NCI-H187 (cell line): Measurements from ENCODE around the gene PABPN1.
"Not testable (repeated sequence)": the region's sequence is repeated elsewhere in the genome, so short reads cannot be mapped to it uniquely, and the experiment has no call there.

Experiments used
- DNase-seq, 2 experiments: peaks; one replicate each; lab custom pipeline; 2025; lab: John Stamatoyannopoulos, UW

PABPN1 gene

DNA sequence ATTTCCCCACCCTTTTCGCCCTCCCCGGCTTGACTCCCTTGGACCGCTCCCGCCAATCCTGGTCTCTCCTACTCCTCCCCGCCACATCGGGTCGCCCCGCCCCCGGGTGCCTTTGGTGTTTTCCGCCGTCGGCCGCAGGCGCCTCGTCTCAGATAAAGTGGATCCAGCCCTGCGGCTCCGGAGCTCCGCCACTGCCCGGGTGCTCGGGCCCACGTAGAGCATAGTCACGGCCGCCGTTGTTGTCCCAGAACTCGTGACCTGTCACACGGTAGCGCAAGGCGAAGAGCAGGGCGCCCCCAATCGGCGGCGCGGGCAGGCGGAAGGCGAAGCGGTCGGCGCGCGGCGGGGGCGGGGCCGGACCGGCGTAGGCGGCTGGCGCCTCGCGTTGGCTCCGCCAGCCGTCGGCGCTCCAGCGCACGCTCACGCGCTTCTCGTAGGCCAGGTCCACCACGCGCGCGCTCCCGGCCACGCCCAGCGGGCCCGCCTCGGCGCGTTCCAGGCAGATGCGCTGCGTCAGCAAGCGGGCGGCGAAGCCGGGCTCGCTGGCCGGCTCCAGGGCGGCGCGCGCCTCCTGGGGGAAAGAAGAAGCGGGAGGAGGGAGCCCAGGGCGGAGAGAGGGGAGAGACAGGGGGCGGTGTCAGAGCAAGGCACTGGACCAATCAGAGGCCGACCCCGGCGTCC, 19.8 kb upstream of the PABPN1 start:
- peak; percentile 92 to 98 for DNase-seq

DNA sequence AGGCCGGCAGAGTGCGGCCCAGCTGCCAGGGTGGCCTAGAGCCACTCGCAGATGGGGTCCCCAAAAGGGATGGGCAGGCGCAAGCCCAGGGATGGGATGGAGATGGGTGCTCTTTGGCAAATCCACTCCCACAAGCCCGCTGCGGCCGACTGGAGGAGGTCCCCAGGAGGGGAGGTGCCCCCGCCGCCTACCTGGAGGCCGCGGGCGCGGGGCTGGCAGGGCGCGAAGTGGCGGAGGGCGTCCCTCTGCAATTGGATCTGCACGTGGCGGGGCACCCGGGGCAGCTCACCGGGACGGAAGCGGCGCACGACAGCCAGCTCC, 19.3 kb upstream of the PABPN1 start:
- peak in 1 of 2 experiments; percentile 78 for DNase-seq

DNA sequence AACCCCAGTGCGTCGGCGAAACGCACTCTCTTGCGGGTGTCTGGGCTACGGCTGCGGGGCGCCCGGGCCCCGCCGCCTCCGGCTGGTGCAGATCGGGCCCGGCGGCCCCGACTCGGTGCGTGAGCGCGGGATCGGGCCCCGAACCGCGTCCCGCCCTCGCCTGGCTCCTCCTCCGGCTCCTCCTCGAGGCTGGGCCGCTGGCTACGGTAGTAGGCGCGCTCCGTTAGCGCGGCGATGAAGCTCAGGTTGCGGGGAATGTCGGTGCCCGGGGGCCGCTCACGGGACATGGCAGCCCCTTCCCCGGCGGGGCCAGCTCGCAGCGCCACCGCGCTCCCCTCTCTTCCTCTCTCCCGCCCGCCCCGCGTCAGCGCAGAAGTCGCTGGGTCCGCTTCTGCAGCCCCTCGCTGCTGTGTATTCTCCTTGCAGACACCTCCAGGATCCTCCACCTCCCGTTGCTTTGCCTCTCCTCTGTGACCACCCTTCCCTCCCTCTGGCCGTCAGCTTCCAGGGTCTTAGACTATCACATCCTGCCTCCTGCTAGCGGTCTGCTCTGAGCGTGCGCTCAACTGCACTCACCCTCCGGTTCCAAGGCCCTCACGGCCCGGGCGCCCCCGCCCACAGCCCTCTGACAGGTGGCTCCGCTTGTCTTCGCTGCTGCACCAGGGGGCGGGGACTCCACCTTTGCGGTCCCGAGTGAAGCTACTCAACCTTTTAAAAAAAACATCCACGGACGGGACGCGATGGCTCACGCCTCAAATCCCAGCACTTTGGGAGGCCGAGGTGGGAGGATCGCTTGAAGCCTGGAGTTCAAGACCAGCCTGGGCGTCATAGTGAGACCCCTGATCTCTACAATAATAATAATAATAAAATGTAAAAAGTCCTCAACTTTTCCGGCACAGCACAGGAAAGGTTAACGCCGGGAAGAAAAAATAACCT, 18.7 kb upstream of the PABPN1 start, which contains the start of gene PPP1R3E:
Gene PPP1R3E (minus strand): TSS at position 570 of the 936 bp plus-strand sequence. CDS start 283 bp downstream, at position 287.
- peak; percentile 69 to 81 for DNase-seq

DNA sequence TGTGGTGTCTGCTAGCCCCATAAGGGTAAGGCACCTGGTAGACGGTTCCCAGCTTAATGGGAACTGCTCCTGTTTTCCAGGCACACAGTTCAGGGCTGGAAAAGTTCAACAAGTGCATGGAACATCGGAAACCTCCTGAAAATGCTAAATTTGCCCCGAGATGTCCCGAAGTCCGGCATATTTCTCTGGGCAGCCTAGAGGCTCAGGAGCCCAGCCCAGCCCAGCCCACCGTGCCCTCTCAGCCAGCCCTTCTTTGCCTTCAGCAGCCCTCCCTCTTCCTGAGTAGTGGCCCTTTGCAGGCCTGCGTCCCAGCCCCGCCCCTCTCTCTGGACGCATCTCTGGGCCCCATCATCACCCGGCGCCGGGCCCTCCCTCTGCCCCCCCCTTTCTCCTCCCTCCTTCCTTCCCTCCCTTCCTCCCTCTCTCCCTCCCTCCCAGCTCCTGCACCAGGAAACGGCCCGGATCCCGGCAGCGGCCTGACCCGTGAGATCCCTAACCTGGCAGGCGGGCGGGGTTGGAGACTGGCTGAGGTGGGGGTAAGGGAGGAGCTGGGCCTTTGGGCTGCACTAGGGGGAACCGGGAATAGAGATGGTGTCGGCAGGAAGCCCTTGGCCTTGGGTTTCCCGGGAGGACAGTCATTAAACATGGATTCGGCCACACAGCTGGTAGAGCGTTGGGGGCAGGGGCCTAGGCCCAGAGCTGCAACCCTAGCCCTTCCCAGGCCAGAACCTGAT, 14.7 kb upstream of the PABPN1 start, which contains the start of gene BCL2L2:
Gene BCL2L2 (plus strand): TSS at position 422 of the 734 bp plus-strand sequence. CDS start 935 bp downstream, outside the sequence.
- peak; percentile 84 to 92 for DNase-seq

DNA sequence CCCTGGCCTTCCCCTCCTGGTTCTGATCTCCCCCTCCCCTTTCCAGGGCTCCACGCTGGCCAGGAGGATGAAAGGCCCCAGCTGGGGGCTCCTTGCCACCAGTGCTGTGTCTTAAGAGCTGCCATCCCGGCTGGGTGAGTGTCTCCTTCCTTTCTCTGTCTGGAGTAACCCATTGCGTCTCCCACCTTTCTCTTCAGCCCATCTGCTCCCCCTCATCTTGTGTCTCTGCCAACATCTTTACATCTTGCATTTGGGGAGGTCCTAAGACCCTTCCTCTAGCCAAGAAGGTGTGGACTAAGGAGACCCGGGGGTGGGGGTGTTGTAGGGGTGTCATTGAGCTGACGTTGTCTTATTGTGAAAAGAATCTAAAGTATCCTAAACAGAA, 14.1 kb upstream of the PABPN1 start:
- no peak for DNase-seq

DNA sequence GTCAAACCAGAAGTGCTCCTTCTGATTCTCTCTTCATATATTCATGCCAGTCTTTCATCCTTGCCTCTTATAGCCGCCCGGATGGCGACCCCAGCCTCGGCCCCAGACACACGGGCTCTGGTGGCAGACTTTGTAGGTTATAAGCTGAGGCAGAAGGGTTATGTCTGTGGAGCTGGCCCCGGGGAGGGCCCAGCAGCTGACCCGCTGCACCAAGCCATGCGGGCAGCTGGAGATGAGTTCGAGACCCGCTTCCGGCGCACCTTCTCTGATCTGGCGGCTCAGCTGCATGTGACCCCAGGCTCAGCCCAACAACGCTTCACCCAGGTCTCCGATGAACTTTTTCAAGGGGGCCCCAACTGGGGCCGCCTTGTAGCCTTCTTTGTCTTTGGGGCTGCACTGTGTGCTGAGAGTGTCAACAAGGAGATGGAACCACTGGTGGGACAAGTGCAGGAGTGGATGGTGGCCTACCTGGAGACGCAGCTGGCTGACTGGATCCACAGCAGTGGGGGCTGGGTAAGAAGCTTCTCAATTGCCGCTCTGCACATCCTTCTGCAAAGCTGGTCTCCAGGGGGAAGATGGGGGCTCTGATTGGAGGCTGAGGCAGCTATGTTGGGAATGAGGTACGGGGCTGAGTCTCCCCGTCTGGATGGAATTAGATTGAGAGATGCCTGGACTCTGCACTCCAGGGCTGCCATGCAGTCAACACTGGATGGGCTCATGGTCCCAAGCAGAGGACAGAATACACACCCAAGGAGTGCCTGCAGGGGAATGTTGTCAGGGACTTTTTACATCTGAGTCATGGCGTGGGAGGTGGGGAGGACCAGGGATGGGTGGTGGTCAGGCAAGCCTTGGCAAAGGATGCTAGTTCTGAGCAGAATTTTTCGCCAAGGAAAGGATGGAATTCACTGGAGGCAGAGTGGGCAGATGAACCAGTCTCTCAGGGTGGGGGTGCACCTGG, 13.3 kb upstream of the PABPN1 start:
- DNase-seq: no peak

DNA sequence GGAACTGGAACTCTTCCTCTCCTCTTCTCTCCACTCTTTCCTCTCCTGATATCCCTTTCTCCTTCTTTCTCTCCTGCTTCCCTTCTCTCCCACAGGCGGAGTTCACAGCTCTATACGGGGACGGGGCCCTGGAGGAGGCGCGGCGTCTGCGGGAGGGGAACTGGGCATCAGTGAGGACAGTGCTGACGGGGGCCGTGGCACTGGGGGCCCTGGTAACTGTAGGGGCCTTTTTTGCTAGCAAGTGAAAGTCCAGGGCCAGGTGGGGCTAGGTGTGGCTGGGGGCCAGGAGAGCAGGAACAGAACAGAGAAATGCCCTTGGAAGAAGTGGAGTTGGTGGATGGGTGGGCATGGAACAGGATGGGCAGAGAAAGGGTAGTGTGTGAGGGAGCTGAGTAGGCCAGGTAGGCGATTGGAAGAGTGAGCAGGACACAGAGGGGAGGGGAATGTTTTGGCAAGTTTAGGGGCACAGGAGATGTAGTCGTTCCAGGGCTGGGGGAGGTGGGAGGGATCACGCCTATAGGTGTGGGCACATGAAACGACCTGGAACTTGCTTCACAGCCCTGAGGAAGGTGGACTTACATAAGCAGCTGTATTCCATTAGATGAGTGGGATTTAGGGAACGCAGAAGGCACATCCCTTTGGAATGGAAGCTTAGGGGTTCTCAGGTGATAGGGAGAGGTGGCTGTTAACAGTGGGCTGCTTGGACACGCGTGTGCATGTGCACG, 12.4 kb upstream of the PABPN1 start:
- DNase-seq: no peak

DNA sequence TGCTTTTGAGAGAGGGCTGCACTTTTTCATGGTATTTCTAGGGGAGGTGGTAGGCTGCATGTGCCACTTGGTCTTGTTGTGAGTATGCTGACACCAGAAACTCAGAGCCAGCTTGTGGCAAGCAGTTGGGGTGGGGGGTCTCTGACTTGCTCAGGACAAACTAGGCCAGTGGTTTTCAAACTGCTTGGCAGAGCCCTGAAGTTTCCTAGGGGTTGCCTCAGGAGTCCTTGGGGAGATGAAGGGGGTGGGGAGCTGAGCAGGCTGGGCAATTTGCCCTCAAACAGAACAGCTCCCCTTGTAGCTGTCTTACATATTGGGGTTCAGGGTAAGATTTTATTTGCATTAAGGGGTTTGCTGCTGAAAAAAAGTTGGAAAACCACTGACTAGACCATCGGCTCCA, 10.7 kb upstream of the PABPN1 start:
- DNase-seq: no peak

DNA sequence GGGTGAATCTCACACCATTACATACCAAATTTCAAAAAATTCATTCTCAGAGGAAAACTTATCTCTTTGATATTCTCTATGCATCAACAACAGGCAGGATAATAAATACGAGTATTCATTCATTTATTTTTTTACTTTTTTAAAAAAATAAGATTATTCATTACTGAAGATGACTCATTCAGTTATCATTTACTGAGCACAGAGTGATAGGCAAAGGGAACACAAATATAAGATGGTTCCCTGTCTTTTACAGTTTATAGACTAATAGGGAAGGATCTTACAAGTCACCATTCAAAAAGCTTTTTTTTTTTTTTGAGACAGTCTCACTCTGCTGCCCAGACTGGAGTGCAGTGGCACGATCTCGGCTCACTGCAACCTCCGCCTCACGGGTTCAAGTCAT, 5.0 kb upstream of the PABPN1 start:
- DNase-seq: no peak

DNA sequence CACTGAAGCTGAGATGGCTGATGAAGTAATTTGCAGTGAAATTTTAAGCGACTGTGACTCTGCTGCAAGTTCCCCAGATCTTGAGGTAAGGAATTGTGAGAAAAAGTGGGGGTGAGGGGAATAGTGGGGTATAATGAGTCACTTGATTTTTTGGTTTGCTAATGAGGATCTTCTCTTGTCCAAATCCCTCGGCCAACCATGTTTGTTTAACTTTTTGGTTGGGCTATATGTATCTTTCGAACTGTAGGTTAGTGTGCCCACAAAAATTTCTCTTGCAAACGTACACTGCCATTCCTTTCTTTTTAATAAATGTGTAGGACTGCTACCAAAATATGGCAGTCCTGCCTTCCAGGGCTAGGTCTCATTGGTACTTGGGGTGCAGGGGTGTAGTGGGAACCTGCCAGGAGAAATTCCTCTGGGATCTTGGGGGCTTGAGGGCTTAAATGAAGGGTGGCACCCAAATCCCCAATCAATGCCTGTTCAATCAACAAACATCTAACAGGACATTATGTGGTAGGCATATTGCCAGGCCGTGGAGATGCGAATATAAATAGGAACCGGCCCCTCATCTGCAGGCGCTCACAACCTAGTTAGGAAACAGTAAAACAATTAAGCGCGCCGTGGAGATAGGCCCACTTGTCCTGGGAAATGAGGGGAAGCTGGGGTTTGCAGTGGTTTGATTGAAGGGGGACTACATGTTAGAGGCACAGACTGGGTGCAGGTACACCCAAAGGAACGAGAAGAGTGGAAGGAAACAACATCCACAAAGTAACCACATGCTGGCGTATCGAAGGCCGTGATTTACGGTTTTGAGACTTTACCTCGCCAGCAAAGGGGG, 1.3 kb upstream of the PABPN1 start:
- DNase-seq: no peak

DNA sequence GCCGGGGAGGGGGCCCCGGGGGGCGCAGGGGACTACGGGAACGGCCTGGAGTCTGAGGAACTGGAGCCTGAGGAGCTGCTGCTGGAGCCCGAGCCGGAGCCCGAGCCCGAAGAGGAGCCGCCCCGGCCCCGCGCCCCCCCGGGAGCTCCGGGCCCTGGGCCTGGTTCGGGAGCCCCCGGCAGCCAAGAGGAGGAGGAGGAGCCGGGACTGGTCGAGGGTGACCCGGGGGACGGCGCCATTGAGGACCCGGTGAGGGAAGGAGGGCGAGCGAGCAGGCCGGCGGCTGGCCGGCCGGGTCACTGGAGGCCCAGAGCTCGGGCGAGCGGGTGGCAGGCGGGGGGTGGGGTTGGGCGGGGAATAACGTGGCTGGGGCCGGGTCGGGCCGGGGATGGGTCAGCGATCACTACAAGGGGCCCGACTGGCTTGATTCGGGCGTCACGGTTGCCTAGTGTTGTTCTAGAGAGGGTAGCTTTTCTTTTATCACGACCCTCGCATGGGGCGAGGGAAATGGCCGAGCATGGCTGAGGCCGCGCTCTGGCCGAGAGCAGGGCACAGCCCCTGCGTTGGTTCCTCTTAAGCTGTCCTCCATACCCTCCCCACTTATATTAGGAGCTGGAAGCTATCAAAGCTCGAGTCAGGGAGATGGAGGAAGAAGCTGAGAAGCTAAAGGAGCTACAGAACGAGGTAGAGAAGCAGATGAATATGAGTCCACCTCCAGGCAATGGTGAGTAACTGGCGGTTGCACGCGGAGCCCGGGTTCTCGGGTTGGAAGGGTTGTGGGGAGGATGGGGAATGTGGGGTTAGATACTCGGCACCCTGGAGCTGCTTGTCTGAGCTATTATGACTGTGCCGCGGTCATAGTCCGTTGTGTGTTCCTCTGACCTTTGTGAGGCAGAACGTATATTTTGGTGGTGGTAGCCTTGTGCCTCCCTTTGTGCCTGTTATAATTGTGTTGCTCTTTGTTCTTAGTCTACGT, 603 bp downstream of the PABPN1 start:
- DNase-seq: no peak

DNA sequence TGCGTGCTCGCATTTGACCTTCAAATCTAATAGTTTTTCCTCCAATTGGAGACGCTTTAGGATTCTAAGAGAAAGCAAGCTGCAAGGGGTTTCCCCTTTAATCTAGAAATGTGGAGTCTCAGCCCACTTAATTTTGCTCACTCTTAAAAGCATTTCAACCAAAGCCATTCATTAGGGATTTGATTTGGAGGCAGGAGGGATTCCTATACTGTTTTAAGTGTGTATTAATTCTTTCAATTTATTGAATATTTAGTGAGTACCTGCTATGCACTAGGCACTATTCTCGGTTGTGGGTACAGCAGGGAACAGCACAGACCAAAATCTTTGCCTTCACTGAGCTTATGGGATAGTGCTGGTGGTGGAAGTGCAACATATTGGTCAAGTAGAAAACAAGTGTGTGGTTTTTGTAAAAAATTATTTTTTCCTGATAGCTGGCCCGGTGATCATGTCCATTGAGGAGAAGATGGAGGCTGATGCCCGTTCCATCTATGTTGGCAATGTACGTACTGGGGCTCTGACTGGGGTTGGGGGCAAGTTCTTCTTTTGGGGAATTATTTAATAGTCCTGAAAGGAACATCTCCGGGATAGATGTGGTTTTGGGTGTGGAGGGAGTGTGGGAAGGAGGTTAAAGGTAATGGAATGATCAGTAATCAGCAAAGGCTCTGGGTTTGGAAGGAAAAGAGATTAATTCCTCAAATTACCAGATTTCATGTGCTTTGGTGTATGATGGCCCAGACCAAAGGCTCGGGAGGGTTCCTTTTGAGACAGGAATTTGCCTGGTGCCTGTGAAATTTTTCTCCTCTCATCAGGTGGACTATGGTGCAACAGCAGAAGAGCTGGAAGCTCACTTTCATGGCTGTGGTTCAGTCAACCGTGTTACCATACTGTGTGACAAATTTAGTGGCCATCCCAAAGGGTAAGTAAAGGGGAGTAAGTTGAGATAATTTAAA, 1.6 kb downstream of the PABPN1 start:
- no peak for DNase-seq

DNA sequence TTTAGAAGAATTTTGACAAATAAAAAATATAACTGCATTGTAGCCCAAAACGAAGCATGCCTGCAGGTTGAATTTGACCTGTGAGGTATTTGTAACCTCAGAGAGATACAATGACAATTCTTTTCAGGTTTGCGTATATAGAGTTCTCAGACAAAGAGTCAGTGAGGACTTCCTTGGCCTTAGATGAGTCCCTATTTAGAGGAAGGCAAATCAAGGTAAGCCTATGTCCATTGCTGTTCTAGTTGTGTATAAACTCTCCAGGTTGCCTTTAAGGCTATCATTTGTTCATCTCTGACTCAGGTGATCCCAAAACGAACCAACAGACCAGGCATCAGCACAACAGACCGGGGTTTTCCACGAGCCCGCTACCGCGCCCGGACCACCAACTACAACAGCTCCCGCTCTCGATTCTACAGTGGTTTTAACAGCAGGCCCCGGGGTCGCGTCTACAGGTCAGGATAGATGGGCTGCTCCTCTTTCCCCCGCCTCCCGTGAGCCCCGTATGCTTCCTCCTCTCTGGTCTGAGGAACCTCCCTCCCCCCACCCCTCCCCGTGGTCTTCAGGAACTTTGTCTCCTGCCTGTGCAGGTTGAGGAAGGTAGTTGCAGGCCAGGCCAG, 2.7 kb downstream of the PABPN1 start:
- no peak for DNase-seq

DNA sequence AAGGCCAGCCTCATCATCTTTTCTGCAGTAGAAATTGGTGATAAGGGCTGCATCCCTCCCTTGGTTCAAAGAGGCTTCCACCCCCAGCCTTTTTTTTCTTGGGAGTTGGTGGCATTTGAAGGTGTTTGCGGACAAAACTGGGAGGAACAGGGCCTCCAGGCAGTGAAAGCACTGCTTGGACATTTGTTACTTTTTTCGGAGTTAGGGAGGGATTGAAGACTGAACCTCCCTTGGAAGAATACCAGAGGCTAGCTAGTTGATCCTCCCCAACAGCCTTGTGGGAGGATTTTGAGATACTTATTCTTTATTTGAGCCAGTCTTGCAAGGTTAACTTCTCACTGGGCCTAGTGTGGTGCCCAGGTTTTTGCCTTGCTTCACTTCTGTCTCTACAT, 3.2 kb downstream of the PABPN1 start:
- DNase-seq: no peak

DNA sequence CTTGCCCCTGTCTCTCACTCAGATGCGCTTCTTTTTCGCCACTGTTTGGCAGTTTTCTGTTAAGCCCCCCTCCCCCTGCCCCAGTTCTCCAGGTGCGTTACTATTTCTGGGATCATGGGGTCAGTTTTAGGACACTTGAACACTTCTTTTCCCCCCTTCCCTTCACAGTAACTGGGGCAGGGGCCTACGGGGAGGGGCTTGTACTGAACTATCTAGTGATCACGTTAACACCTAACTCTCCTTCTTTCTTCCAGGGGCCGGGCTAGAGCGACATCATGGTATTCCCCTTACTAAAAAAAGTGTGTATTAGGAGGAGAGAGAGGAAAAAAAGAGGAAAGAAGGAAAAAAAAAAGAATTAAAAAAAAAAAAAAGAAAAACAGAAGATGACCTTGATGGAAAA, 3.7 kb downstream of the PABPN1 start:
- DNase-seq: no peak

DNA sequence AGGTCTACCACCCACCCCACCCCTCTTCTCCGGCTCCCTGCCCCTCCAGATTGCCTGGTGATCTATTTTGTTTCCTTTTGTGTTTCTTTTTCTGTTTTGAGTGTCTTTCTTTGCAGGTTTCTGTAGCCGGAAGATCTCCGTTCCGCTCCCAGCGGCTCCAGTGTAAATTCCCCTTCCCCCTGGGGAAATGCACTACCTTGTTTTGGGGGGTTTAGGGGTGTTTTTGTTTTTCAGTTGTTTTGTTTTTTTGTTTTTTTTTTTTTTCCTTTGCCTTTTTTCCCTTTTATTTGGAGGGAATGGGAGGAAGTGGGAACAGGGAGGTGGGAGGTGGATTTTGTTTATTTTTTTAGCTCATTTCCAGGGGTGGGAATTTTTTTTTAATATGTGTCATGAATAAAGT, 4.5 kb downstream of the PABPN1 start:
- not testable (repeated sequence) for DNase-seq
